ENCODE data around the gene PPP1CC.

- TF ChIP-seq CTCF (IDR thresholded peaks at IDR 0.05) (no peak), POLR2A (IDR thresholded peaks at IDR 0.05) (no peak)
These were observed 8.2 kb upstream of the PPP1CC start for GRCh38 chr12:110750784-110751461.

Data from testis (tissue), 2 donors.